Activated T-cell treated with anti-CD3 and anti-CD28 coated beads, Interleukin-2, amount 50 U/mL, for 72 hours (primary cell): ENCODE measurements around the gene RFX4. TPM values are rescaled to one million over a fixed set of nuclear protein-coding genes. Genes with fewer than 3 reads are reported as not detected.
"Not testable (repeated sequence)": the region's sequence is repeated elsewhere in the genome, so short reads cannot be mapped to it uniquely, and the experiment has no call there.

ENCODE experiments used
- ATAC-seq, 2 donors: fragments of 150-1000 bp; cut with Tn5 transposase; replicated peaks in 1 of 2; 2 replicates each; pipeline ENCODE4 v1.10.0; 2021; ENCODE audit warnings: moderate library complexity in 2 of 2, mild to moderate bottlenecking in 1 of 2
- DNase-seq, 2 donors: peaks; one replicate each; pipeline ENCODE4 v3.0.0; 2021 to 2022; ENCODE audit warnings: mixed read lengths in 1 of 2
- H3K27ac Mint-ChIP-seq: one replicate; pipeline ENCODE4 v1.8.0; 2022; ENCODE audit warnings: mild to moderate bottlenecking, moderate library complexity, mixed read lengths
- H3K27me3 Mint-ChIP-seq: one replicate; pipeline ENCODE4 v1.8.0; 2022; ENCODE audit warnings: low read depth, mixed read lengths
- H3K36me3 Mint-ChIP-seq, 2 donors: one replicate each; pipeline ENCODE4 v1.8.0; 2022; ENCODE audit warnings: mixed read lengths in 2 of 2, mild to moderate bottlenecking in 1 of 2; ENCODE audit not compliant: insufficient read depth in 2 of 2
- H3K4me1 Mint-ChIP-seq: one replicate; pipeline ENCODE4 v1.8.0; 2022; ENCODE audit warnings: low read depth, mixed read lengths
- H3K4me3 Mint-ChIP-seq, 2 donors: one replicate each; pipeline ENCODE4 v1.8.0; 2022; ENCODE audit warnings: mild to moderate bottlenecking in 2 of 2, mixed read lengths in 2 of 2, moderate library complexity in 2 of 2
- H3K9me3 Mint-ChIP-seq, 2 donors: one replicate each; pipeline ENCODE4 v1.8.0; 2022; ENCODE audit warnings: mixed read lengths in 2 of 2
- total RNA-seq, 2 donors: library from RNA; stranded (reverse); gene quantifications; one replicate each; pipeline ENCODE4 v1.2.3, GENCODE V29; 2022

The RFX4 gene
- total RNA-seq, 2 donors from 2014 or later: not detected

- ATAC-seq: no peak
- peaks cover 20% of the 10 kb centered on the region for H3K27me3 Mint-ChIP-seq
- H3K27ac Mint-ChIP-seq: no peak overlapping the region
- no peaks in the 10 kb centered on the region for H3K9me3 Mint-ChIP-seq
- no peak for DNase-seq
- no peak overlapping the region for H3K4me3 Mint-ChIP-seq
- H3K36me3 Mint-ChIP-seq: no peaks in the 10 kb centered on the region
- no peaks in the 10 kb centered on the region for H3K4me1 Mint-ChIP-seq
Measured at GRCh38 chr12:106601031-106601430, 18.2 kb downstream of the RFX4 start.

DNA sequence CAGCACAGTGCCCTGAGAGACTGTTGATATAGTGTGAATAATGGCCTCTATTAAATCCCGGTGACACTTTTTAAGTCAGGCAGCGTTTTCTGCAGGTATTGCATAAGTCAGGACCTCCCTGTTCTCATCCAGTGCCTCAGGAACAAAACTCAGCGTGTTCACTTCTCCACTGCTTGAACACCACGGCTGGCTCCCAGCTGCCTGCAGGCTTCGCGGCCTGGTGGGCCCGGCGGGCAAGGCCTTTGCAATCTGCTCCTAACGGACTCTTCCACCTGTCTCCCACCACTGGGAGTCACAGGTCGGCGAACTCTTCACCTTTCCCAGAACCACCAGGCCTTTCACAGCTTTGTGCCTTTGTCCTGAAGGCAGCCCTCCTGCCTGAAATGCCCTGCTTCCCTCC is 18.7 kb downstream of the RFX4 start:
- ATAC-seq (no peak), DNase-seq (no peak)
- Mint-ChIP-seq H3K36me3 (no peaks in the 10 kb centered on the region), H3K4me1 (no peaks in the 10 kb centered on the region), H3K27me3 (peaks cover 20% of the 10 kb centered on the region), H3K27ac (no peak overlapping the region), H3K4me3 (no peak overlapping the region), H3K9me3 (no peaks in the 10 kb centered on the region)

- no peaks in the 10 kb centered on the region for H3K9me3 Mint-ChIP-seq
- no peaks in the 10 kb centered on the region for H3K36me3 Mint-ChIP-seq
- no peak overlapping the region for H3K4me3 Mint-ChIP-seq
- DNase-seq (no peak), ATAC-seq (no peak)
- H3K4me1 Mint-ChIP-seq: no peaks in the 10 kb centered on the region
- H3K27ac Mint-ChIP-seq: no peak overlapping the region
- H3K27me3 Mint-ChIP-seq: peaks cover 20% of the 10 kb centered on the region
Measured at GRCh38 chr12:106602076-106602475, 19.3 kb downstream of the RFX4 start.

DNA sequence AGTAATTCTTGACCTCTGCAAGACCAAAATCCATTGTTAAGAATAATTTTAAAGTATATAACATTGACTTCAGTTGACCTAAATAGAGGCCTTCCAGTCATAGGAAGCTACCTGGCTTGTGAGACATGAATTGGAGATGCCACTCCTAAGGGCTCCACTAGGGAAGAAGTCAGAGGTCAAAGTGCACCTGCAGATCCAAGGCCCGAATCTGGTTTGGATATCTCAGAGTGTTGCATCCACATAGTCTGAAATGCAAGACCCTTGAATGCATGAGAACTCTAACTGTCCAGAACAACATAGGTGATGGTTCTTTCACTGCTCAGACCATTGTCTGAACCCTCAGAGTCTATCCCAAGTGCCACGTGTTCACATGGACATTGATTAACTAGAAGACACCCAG is 22.4 kb downstream of the RFX4 start:
- ATAC-seq (no peak), DNase-seq (no peak)
- peaks cover 0 to under 1% of the 10 kb centered on the region in 2 donors for H3K36me3 Mint-ChIP-seq
- no peak overlapping the region for H3K4me3 Mint-ChIP-seq
- H3K27me3 Mint-ChIP-seq: peaks cover 6% of the 10 kb centered on the region
- no peaks in the 10 kb centered on the region for H3K4me1 Mint-ChIP-seq
- H3K9me3 Mint-ChIP-seq: peaks cover 0 to under 1% of the 10 kb centered on the region in 2 donors
- H3K27ac Mint-ChIP-seq: no peak overlapping the region

GRCh38 chr12:106620588-106620987 is 37.8 kb downstream of the RFX4 start:
- peaks cover 2 to 15% of the 10 kb centered on the region in 2 donors for H3K9me3 Mint-ChIP-seq
- H3K4me1 Mint-ChIP-seq, DNase-seq, ATAC-seq, H3K4me3 Mint-ChIP-seq, H3K27ac Mint-ChIP-seq: not testable (repeated sequence)
- H3K36me3 Mint-ChIP-seq: peaks cover 9 to 13% of the 10 kb centered on the region in 2 donors
- H3K27me3 Mint-ChIP-seq: peaks cover 25% of the 10 kb centered on the region

- Mint-ChIP-seq H3K27ac (no peak overlapping the region), H3K4me1 (no peaks in the 10 kb centered on the region), H3K4me3 (no peak overlapping the region), H3K9me3 (peaks cover 2 to 4% of the 10 kb centered on the region in 2 donors), H3K36me3 (peaks cover 0 to 4% of the 10 kb centered on the region in 2 donors), H3K27me3 (peaks cover 6% of the 10 kb centered on the region)
- ATAC-seq (no peak), DNase-seq (no peak)
Measured at GRCh38 chr12:106625976-106626375, 43.2 kb downstream of the RFX4 start.

DNA sequence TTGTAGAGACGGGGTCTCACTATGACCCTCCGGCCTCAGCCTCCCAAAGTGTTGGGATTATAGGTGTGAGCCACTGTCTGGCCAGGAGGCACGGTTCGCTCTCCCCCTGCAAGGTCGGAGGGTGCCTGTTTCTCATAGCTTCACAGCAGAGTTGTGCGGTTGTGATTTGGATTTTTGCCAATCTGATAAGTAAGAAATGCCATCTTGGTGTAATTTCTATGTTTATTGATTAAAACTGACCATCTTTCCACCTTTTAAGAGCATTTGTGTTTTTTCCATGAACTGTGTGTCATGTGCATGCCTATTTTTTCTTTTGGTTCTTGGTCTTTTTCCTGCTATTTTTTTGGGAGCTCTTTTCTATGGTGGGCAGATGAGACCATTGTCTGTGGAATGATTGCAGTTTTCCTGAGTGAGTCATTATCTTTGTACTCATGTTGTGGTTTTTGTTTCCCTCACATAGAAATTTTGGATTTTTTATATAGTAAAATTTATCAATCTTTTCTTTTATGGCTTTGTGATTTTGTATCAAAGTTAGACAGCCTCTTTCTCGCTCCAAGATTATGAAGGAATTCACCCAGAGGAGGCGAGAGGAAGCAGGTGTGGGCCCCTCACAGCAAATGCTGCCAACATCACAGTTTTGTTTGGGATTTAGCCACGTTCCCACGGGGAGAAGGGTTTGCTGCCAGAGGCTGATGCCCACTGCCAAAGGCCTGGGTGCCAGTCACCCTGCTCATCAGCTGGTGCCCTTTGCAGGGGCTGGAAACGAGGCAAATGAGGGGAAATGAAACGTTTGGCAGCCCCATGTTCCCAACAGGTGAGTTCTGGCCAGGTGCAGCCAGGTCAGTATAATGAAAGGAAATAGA is 47.2 kb downstream of the RFX4 start:
- Mint-ChIP-seq H3K9me3 (no peaks in the 10 kb centered on the region), H3K4me1 (no peaks in the 10 kb centered on the region), H3K27me3 (peaks cover 5% of the 10 kb centered on the region), H3K27ac (no peak overlapping the region), H3K36me3 (no peaks in the 10 kb centered on the region), H3K4me3 (no peak overlapping the region)
- ATAC-seq (no peak), DNase-seq (no peak)

DNA sequence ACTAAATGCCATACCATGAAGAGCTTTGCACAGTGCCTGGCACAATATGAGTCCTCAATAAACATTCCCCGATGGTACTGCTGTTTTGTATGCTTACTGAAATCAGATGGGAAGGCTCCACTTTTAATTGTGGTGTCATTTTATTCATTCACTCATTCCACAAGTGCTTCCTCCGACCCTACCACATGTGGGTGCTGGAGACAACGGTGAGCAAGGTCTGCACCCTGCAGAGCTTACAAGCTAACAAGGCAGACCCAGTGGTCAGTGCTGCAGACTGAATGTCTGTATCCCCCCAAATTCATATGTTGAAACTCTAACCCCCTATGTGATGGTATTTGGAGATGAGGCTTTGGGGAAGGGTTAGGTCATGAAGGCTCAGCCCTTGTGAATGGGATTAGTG is 48.3 kb downstream of the RFX4 start:
- no peak for DNase-seq
- no peaks in the 10 kb centered on the region for H3K27me3 Mint-ChIP-seq
- H3K4me3 Mint-ChIP-seq: no peak overlapping the region
- no peaks in the 10 kb centered on the region for H3K9me3 Mint-ChIP-seq
- no peaks in the 10 kb centered on the region for H3K36me3 Mint-ChIP-seq
- no peak overlapping the region for H3K27ac Mint-ChIP-seq
- no peaks in the 10 kb centered on the region for H3K4me1 Mint-ChIP-seq
- ATAC-seq: no peak

GRCh38 chr12:106631797-106632196 is 49.0 kb downstream of the RFX4 start:
- H3K36me3 Mint-ChIP-seq: no peaks in the 10 kb centered on the region
- DNase-seq (no peak), ATAC-seq (no peak)
- H3K9me3 Mint-ChIP-seq: no peaks in the 10 kb centered on the region
- H3K27ac Mint-ChIP-seq: no peak overlapping the region
- no peak overlapping the region for H3K4me3 Mint-ChIP-seq
- H3K27me3 Mint-ChIP-seq: peaks cover 4% of the 10 kb centered on the region
- H3K4me1 Mint-ChIP-seq: no peaks in the 10 kb centered on the region

DNA sequence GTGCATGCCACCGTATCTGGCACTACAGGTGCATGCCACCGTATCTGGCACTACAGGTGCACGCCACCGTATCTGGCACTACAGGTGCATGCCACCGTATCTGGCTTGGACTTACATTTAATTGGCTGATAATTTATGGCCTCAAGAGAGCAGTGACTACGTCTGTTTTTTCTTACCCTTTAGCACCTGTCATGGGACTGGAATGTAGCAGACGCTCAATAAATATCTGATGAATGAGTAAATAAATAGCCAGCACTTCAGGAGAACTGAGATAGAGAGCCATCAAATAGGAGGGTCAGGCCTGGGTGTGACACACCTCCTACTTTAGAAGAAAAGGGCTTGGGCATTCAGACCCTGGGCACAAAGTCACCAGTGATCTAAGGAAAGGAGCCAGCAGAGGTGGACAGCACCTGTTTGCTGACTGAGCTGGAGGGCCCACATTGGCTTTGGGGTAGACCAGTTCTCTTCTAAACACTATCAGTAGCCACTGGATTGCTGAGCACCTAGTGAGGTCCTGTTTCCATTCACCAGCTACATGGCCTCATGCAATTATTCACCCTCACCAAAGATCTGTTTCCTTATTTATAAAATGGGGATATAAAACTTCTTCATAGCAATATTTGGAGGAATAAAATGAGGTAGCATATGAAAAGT is 50.1 kb downstream of the RFX4 start:
- H3K9me3 Mint-ChIP-seq: no peaks in the 10 kb centered on the region
- H3K27ac Mint-ChIP-seq: no peak overlapping the region
- peaks cover 7% of the 10 kb centered on the region for H3K27me3 Mint-ChIP-seq
- ATAC-seq (no peak), DNase-seq (no peak)
- no peak overlapping the region for H3K4me3 Mint-ChIP-seq
- no peaks in the 10 kb centered on the region for H3K36me3 Mint-ChIP-seq
- no peaks in the 10 kb centered on the region for H3K4me1 Mint-ChIP-seq

DNA sequence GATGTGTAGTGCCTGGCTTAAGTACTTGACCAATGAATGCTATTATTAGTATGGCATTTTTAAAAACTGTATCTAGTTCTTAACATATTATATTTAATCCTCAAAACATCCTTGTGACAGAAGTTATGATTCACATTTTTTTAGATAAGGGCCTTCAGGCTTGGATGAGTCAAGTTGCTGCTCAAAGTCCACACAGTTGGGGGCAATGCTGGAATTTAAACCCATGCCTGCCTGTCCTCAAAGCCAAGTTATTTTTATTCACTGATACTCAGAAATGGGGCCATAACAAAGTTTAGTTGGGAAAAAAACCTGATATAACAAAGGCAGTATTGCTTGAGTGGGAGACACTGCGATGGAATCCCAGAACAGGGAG is 50.6 kb downstream of the RFX4 start:
- no peaks in the 10 kb centered on the region for H3K9me3 Mint-ChIP-seq
- H3K27me3 Mint-ChIP-seq: peaks cover 7% of the 10 kb centered on the region
- ATAC-seq (no peak), DNase-seq (no peak)
- H3K4me3 Mint-ChIP-seq: no peak overlapping the region
- no peak overlapping the region for H3K27ac Mint-ChIP-seq
- H3K4me1 Mint-ChIP-seq: no peaks in the 10 kb centered on the region
- no peaks in the 10 kb centered on the region for H3K36me3 Mint-ChIP-seq

GRCh38 chr12:106634206-106634605 is 51.4 kb downstream of the RFX4 start:
- peaks cover 7% of the 10 kb centered on the region for H3K27me3 Mint-ChIP-seq
- no peaks in the 10 kb centered on the region for H3K4me1 Mint-ChIP-seq
- ATAC-seq (no peak), DNase-seq (no peak)
- no peaks in the 10 kb centered on the region for H3K36me3 Mint-ChIP-seq
- H3K4me3 Mint-ChIP-seq: no peak overlapping the region
- no peaks in the 10 kb centered on the region for H3K9me3 Mint-ChIP-seq
- no peak overlapping the region for H3K27ac Mint-ChIP-seq

- no peak for DNase-seq
- no peaks in the 10 kb centered on the region for H3K9me3 Mint-ChIP-seq
- no peak for ATAC-seq
- no peak overlapping the region for H3K27ac Mint-ChIP-seq
- H3K4me3 Mint-ChIP-seq: no peak overlapping the region
- no peaks in the 10 kb centered on the region for H3K36me3 Mint-ChIP-seq
- H3K4me1 Mint-ChIP-seq: no peaks in the 10 kb centered on the region
- H3K27me3 Mint-ChIP-seq: peaks cover 10% of the 10 kb centered on the region
Measured at GRCh38 chr12:106643000-106643399, 60.2 kb downstream of the RFX4 start.
